ENCODE measurements around the gene PCNX2. TPM values are rescaled to one million over a fixed set of nuclear protein-coding genes. Genes with fewer than 3 reads are reported as not detected.

Gene PCNX2
- total and polyA plus RNA-seq, 2 of the 13 experiments (the other 11 are each of a cell fraction or from before 2014, with no cell fraction given), result 0.11 to 0.42 TPM

- TF ChIP-seq NR2F1 (CRISPR knock-in tag; IDR thresholded peaks at IDR 0.05) (no peak), GATAD2A (CRISPR knock-in tag; IDR thresholded peaks at IDR 0.05) (no peak)
These were observed 124.8 kb downstream of the PCNX2 start (continued) for GRCh38 chr1:233170741-233171140.

- no TSS peak for BruUV-seq (replicated peaks)
- Histone ChIP-seq H3K36me3 (replicated peaks in 1 of 2; ENCODE audit: control insufficient read depth in 1 of 2, insufficient read depth in 2 of 2, low read length in 2 of 2) (no peaks in the 10 kb centered on the region), H3K4me3 (replicated peaks in 1 of 3; ENCODE audit: insufficient read depth in 1 of 3, low read depth in 2 of 3, low read length in 3 of 3) (no peak overlapping the region), H3K9ac (ENCODE audit: insufficient read depth, low read depth, low read length) (no peak overlapping the region), H3K27me3 (ENCODE audit: control insufficient read depth in 1 of 2, insufficient read depth in 2 of 2, low read length in 2 of 2) (no peaks in the 10 kb centered on the region), H3K79me2 (ENCODE audit: insufficient read depth, low read length) (no peaks in the 10 kb centered on the region), H2AFZ (ENCODE audit: low read length) (no peak overlapping the region), H3K4me2 (ENCODE audit: low read depth, low read length) (no peak overlapping the region), H3K9me3 (ENCODE audit: low read length) (peaks cover 6% of the 10 kb centered on the region; the same call in 1 of the 2 replicates), H4K20me1 (ENCODE audit: insufficient read depth, low read length) (no peaks in the 10 kb centered on the region), H3K27ac (ENCODE audit: extremely low read length, insufficient read depth, low read length) (no peak overlapping the region), H3K4me1 (ENCODE audit: insufficient read depth, low read length) (no peaks in the 10 kb centered on the region)
- 3% methylated on average over 1 of the region's 1 CpG for WGBS (ENCODE audit: low lambda C conversion rate)
- ChIA-PET CTCF (ENCODE audit: low intra/inter-chr PET ratio, low total read pairs) (no interaction called here), POLR2A (no interaction called here)
- no peak for DNase-seq (ENCODE audit: low spot score)
- intact Hi-C loops (cut with micrococcal nuclease; ENCODE audit: unreplicated experiment) (no loop called here), in situ Hi-C loops (cut with HindIII; ENCODE audit: extremely low pct_ligation_motif_present, low pct_unique_long_range_greater_than_20kb) (no loop called here)
- no peak for FAIRE-seq
- no peak for TF ChIP-seq ZNF33A (CRISPR knock-in tag; IDR thresholded peaks at IDR 0.05; ENCODE audit: borderline replicate concordance)
- TF ChIP-seq PTBP1 (IDR thresholded peaks at IDR 0.05; ENCODE audit: low read depth, low read length, poor library complexity, severe bottlenecking), result no peak
- no peak for TF ChIP-seq CENPX (CRISPR knock-in tag; IDR thresholded peaks at IDR 0.05)
- no peak for TF ChIP-seq SAP130 (CRISPR knock-in tag; IDR thresholded peaks at IDR 0.05; ENCODE audit: low read depth)
- TF ChIP-seq ZNF44 (CRISPR knock-in tag; IDR thresholded peaks at IDR 0.05), result no peak
- TF ChIP-seq SOX13 (IDR thresholded peaks at IDR 0.05), result no peak
- no peak for TF ChIP-seq SOX13 (CRISPR knock-in tag; conservative IDR thresholded peaks at IDR 0.05 in 1 of 2, IDR thresholded peaks at IDR 0.05 in 1 of 2)
- ATAC-seq, result no peak
These were observed 127.1 kb downstream of the PCNX2 start for GRCh38 chr1:233168384-233168783.
